ENCODE measurements around the gene IRF5.
"Not testable (repeated sequence)": the region's sequence is repeated elsewhere in the genome, so short reads cannot be mapped to it uniquely, and the experiment has no call there.

IRF5 gene

DNA sequence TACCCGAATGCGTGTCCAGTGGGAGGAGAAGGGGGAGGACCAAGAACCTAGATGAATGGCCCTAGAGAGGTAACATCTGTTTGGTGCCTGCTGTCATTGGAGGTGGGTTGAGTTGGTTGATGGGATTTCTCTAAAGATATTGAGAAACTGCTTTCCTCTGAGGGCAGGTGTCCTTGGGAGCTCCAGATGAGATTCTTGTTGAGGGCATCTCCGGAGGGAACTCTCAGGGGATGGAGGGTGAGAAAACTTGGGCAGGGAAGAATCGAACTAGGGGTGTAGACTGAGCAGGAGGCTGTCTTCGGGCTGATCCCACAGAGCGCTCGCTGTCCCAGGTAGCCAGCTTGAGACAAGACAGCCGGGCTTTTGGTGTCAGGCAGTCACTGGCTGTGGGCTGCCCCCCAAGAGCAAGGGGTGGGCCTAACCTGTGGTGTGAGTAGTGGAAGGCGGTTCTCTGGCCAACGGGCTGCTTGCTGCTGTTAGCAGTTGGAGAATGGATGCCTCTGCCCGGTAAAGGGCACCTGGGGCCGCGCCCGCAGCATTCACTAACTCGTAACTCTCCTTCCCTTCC, 3.7 kb downstream of the IRF5 start:
- peaks cover 5% of the 10 kb centered on the region; the same call in 1 of the 2 replicates for H3K4me1 ChIP-seq (ENCODE audit: control insufficient read depth, insufficient read depth, low read length)
- no peaks in the 10 kb centered on the region for H3K36me3 ChIP-seq (ENCODE audit: control insufficient read depth, insufficient read depth, low read length)
- no peak overlapping the region for H3K27ac ChIP-seq (ENCODE audit: low read depth, low read length)

DNA sequence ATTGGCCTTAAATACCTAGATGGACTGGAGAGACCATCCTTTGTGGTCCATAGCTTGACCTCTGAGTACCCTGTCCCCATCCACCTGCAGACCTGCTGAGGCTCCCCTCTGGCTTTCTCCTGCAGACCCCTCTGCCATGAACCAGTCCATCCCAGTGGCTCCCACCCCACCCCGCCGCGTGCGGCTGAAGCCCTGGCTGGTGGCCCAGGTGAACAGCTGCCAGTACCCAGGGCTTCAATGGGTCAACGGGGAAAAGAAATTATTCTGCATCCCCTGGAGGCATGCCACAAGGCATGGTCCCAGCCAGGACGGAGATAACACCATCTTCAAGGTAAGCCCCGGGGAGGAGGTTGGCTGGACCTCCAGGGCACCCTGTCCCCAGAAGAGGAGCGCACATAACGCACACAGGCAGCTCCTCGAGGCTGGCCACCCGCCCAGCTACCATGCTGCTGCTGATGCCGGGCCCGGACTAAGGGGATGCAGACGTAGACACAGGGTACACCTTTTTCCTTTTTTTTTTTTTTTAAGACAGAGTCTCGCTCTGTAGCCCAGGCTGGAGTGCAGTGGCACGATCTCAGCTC, 4.3 kb downstream of the IRF5 start:
- Histone ChIP-seq H3K27ac (ENCODE audit: low read depth, low read length) (no peak overlapping the region), H3K4me1 (ENCODE audit: control insufficient read depth, insufficient read depth, low read length) (peaks cover 5% of the 10 kb centered on the region; the same call in 1 of the 2 replicates), H3K9me3 (ENCODE audit: control insufficient read depth, insufficient read depth, low read depth, low read length) (no peaks in the 10 kb centered on the region), H3K36me3 (ENCODE audit: control insufficient read depth, insufficient read depth, low read length) (no peaks in the 10 kb centered on the region), H3K4me3 (ENCODE audit: low read depth, low read length) (no peak overlapping the region), H3K27me3 (ENCODE audit: control insufficient read depth, insufficient read depth, low read length) (peaks cover 46% of the 10 kb centered on the region), H3K9ac (ENCODE audit: low read length) (no peak overlapping the region)

More for the DNA sequence above, 3.7 kb downstream of the IRF5 start:
- Histone ChIP-seq H3K9me3 (ENCODE audit: control insufficient read depth, insufficient read depth, low read depth, low read length) (no peaks in the 10 kb centered on the region), H3K9ac (ENCODE audit: low read length) (no peak overlapping the region), H3K27me3 (ENCODE audit: control insufficient read depth, insufficient read depth, low read length) (peaks cover 52% of the 10 kb centered on the region), H3K4me3 (ENCODE audit: low read depth, low read length) (no peak overlapping the region)

DNA sequence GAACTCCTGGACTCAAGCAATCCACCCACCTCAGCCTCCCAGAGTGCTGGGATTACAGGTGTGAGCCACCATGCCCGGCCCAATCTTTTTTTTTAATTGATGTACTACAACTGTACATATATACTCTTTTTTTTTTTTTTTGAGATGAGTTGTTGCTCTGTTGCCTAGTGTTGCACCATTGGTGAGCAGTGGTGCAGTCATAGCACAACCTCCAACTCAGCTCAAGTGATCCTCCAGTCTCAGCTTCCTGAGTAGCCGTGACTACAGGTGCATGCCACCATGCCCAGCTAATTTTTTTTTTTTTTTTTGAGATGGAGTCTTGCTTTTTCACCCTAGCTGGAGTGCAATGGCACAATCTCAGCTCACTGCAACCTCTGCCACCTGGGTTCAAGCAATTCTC, 5.5 kb downstream of the IRF5 start:
- H3K4me1 ChIP-seq (ENCODE audit: control insufficient read depth, insufficient read depth, low read length); H3K36me3 ChIP-seq (ENCODE audit: control insufficient read depth, insufficient read depth, low read length); H3K9me3 ChIP-seq (ENCODE audit: control insufficient read depth, insufficient read depth, low read depth, low read length); H3K27ac ChIP-seq (ENCODE audit: low read depth, low read length); H3K4me3 ChIP-seq (ENCODE audit: low read depth, low read length); H3K9ac ChIP-seq (ENCODE audit: low read length): not testable (repeated sequence)
- H3K27me3 ChIP-seq (ENCODE audit: control insufficient read depth, insufficient read depth, low read length) = peaks cover 33% of the 10 kb centered on the region

DNA sequence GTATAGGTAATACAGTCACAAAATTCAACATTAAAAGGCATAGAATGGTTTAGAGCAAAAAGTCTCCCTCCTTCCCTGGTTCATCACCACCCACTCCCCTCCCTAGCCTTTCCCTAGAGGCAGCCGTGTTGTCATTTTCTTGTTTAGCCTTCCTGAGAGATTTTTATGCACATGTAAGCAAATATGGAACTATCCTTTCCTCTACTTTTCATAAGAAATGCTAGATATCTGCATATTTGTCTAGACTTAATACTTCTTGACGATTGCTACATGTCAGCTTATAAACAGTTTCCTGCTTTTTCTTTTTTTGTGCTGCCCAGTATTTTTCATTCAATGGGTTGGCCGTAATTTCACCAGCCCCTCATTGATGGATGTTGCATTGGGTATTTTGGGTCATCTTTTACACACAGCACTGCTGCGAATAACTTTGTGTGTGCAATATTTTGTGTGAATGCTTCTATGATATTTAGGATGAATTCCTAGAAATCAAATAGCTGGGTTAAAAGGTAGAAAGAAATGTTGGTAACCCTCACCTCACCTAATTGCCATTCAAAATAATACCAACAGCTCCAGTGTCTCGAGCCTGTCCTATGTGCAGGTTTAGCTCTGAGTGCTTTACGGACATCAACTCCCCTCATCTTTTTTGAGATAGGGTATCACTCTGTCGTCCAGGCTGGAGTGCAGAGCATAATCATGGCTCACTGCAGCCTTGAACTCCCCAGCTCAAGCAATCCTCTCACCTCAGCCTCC, 6.9 kb downstream of the IRF5 start:
- no peaks in the 10 kb centered on the region for H3K4me1 ChIP-seq (ENCODE audit: control insufficient read depth, insufficient read depth, low read length)
- no peak overlapping the region for H3K9ac ChIP-seq (ENCODE audit: low read length)
- H3K4me3 ChIP-seq (ENCODE audit: low read depth, low read length) = no peak overlapping the region

DNA sequence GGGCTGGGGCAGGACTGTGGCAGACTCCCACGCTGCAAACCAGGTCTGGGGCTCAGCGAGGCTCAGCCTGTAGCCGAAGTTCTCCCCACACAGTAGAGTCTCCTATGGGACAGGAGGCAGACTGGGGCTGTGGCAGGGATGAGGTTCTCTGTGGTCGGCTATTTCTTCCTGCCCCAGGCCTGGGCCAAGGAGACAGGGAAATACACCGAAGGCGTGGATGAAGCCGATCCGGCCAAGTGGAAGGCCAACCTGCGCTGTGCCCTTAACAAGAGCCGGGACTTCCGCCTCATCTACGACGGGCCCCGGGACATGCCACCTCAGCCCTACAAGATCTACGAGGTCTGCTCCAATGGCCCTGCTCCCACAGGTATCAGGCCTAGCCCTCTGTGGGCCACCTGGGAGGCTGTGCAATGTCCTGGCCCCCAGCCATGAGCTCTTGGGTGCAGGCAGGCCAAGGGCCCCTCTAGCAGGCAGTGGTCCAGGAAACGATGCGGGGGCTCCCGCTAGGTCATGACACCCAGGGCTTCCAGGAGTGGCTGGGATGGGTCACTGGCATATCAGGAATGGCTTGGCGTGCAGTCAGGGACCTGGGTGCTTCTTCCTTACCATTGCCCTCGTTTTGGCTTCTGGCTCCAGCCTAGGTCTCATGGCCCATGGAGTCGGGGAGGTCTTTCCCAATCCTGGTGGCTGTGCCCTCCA, 8.1 kb downstream of the IRF5 start:
- Histone ChIP-seq H3K36me3 (ENCODE audit: control insufficient read depth, insufficient read depth, low read length) (no peaks in the 10 kb centered on the region), H3K9ac (ENCODE audit: low read length) (no peak overlapping the region), H3K27ac (ENCODE audit: low read depth, low read length) (no peak overlapping the region), H3K4me3 (ENCODE audit: low read depth, low read length) (no peak overlapping the region), H3K9me3 (ENCODE audit: control insufficient read depth, insufficient read depth, low read depth, low read length) (no peaks in the 10 kb centered on the region), H3K27me3 (ENCODE audit: control insufficient read depth, insufficient read depth, low read length) (peaks cover 8% of the 10 kb centered on the region), H3K4me1 (ENCODE audit: control insufficient read depth, insufficient read depth, low read length) (no peaks in the 10 kb centered on the region)

More for the DNA sequence above, 6.9 kb downstream of the IRF5 start:
- H3K27ac ChIP-seq (ENCODE audit: low read depth, low read length) = no peak overlapping the region
- H3K27me3 ChIP-seq (ENCODE audit: control insufficient read depth, insufficient read depth, low read length) = peaks cover 20% of the 10 kb centered on the region
- H3K9me3 ChIP-seq (ENCODE audit: control insufficient read depth, insufficient read depth, low read depth, low read length) = no peaks in the 10 kb centered on the region
- no peaks in the 10 kb centered on the region for H3K36me3 ChIP-seq (ENCODE audit: control insufficient read depth, insufficient read depth, low read length)

DNA sequence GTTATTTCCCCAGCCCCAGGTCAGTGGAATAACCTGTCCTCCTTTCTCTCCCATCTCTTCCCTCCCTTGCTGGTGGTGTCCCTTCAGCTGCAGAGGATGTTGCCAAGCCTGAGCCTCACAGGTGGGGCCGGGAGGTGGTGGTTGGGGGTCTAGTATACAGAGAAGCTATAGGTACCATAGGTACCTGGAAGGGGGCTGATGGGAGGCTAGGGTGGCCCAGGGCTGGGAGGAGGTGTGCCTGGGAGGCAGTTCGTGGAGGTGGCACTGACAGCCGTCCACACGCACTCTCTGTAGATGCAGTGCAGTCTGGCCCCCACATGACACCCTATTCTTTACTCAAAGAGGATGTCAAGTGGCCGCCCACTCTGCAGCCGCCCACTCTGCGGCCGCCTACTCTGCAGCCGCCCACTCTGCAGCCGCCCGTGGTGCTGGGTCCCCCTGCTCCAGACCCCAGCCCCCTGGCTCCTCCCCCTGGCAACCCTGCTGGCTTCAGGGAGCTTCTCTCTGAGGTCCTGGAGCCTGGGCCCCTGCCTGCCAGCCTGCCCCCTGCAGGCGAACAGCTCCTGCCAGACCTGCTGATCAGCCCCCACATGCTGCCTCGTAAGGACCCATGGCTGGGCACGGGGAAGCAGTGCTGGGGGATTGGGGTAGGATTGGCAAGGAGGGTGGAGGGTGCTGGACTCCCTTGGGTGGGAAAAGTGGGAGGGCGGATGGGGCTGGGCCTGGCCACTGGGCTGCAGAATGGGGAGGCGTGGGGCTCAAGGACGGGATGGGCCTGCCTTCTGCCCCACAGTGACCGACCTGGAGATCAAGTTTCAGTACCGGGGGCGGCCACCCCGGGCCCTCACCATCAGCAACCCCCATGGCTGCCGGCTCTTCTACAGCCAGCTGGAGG, 9.5 kb downstream of the IRF5 start:
- no peaks in the 10 kb centered on the region for H3K4me1 ChIP-seq (ENCODE audit: control insufficient read depth, insufficient read depth, low read length)
- H3K9me3 ChIP-seq (ENCODE audit: control insufficient read depth, insufficient read depth, low read depth, low read length) = no peaks in the 10 kb centered on the region
- H3K4me3 ChIP-seq (ENCODE audit: low read depth, low read length) = no peak overlapping the region
- H3K27me3 ChIP-seq (ENCODE audit: control insufficient read depth, insufficient read depth, low read length) = no peaks in the 10 kb centered on the region
- peaks cover 5% of the 10 kb centered on the region for H3K36me3 ChIP-seq (ENCODE audit: control insufficient read depth, insufficient read depth, low read length)
- H3K27ac ChIP-seq (ENCODE audit: low read depth, low read length) = no peak overlapping the region
- no peak overlapping the region for H3K9ac ChIP-seq (ENCODE audit: low read length)

DNA sequence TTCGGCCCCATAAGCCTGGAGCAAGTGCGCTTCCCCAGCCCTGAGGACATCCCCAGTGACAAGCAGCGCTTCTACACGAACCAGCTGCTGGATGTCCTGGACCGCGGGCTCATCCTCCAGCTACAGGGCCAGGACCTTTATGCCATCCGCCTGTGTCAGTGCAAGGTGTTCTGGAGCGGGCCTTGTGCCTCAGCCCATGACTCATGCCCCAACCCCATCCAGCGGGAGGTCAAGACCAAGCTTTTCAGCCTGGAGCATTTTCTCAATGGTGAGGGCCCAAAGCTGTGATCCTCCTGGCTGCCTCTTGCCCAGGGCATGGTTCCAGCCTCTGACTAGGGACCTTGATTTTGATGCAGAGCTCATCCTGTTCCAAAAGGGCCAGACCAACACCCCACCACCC, 10.1 kb downstream of the IRF5 start:
- Histone ChIP-seq H3K4me1 (ENCODE audit: control insufficient read depth, insufficient read depth, low read length) (no peaks in the 10 kb centered on the region), H3K36me3 (ENCODE audit: control insufficient read depth, insufficient read depth, low read length) (peaks cover 12% of the 10 kb centered on the region), H3K9ac (ENCODE audit: low read length) (no peak overlapping the region), H3K9me3 (ENCODE audit: control insufficient read depth, insufficient read depth, low read depth, low read length) (no peaks in the 10 kb centered on the region), H3K27ac (ENCODE audit: low read depth, low read length) (no peak overlapping the region), H3K27me3 (ENCODE audit: control insufficient read depth, insufficient read depth, low read length) (no peaks in the 10 kb centered on the region), H3K4me3 (ENCODE audit: low read depth, low read length) (no peak overlapping the region)

DNA sequence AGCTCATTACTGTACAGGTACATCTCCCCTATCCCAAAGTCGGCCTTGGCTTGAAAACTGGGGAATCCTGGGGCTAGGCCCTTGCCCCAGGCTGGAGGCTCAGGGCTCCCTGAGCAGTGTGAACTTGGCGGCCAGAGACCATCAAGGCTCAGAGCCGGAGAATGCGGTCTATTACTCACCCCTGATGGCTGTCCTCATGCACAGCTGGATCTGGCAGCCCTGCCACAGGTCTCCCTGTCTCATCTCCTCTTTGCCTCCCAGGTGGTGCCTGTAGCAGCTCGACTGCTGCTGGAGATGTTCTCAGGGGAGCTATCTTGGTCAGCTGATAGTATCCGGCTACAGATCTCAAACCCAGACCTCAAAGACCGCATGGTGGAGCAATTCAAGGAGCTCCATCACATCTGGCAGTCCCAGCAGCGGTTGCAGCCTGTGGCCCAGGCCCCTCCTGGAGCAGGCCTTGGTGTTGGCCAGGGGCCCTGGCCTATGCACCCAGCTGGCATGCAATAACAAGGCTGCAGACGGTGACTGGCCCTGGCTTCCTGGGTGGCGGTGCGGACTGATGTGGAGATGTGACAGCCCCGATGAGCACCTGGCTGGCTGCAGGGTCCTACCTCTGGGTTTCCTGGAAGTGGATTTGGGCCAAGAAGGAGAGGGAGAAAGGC, 10.7 kb downstream of the IRF5 start:
- Histone ChIP-seq H3K27ac (ENCODE audit: low read depth, low read length) (no peak overlapping the region), H3K9ac (ENCODE audit: low read length) (no peak overlapping the region), H3K36me3 (ENCODE audit: control insufficient read depth, insufficient read depth, low read length) (peaks cover 18% of the 10 kb centered on the region), H3K4me1 (ENCODE audit: control insufficient read depth, insufficient read depth, low read length) (no peaks in the 10 kb centered on the region), H3K27me3 (ENCODE audit: control insufficient read depth, insufficient read depth, low read length) (no peaks in the 10 kb centered on the region), H3K4me3 (ENCODE audit: low read depth, low read length) (no peak overlapping the region), H3K9me3 (ENCODE audit: control insufficient read depth, insufficient read depth, low read depth, low read length) (no peaks in the 10 kb centered on the region)

DNA sequence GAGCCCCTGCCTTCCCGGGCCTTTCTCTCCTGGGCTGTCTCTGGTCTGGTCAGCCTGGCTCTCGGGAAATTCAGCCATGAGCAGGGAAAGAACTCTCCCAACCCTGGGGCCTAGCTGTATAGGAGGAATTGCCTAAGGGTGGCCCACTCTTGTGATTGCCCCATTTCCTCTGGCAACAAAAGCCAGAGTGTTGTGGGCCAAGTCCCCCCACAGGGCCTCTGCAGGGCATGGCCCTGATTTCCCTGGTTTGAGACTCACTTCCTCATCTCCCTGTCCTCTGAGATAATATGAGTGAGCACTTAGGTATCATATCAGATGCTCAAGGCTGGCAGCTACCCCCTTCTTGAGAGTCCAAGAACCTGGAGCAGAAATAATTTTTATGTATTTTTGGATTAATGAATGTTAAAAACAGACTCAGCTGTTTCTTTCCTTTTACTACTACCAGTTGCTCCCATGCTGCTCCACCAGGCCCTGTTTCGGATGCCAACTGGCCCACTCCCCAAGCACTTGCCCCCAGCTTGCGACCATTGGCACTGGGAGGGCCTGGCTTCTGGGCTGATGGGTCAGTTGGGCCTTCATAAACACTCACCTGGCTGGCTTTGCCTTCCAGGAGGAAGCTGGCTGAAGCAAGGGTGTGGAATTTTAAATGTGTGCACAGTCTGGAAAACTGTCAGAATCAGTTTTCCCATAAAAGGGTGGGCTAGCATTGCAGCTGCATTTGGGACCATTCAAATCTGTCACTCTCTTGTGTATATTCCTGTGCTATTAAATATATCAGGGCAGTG, 11.4 kb downstream of the IRF5 start:
- Histone ChIP-seq H3K4me3 (ENCODE audit: low read depth, low read length) (no peak overlapping the region), H3K9ac (ENCODE audit: low read length) (no peak overlapping the region), H3K27me3 (ENCODE audit: control insufficient read depth, insufficient read depth, low read length) (no peaks in the 10 kb centered on the region), H3K9me3 (ENCODE audit: control insufficient read depth, insufficient read depth, low read depth, low read length) (no peaks in the 10 kb centered on the region), H3K4me1 (ENCODE audit: control insufficient read depth, insufficient read depth, low read length) (peaks cover 2% of the 10 kb centered on the region; the same call in 1 of the 2 replicates), H3K27ac (ENCODE audit: low read depth, low read length) (no peak overlapping the region), H3K36me3 (ENCODE audit: control insufficient read depth, insufficient read depth, low read length) (peaks cover 25% of the 10 kb centered on the region)

Measured in HUES6 (cell line).